SK-N-SH (cell line): ENCODE results near the gene ILF3. TPM values are rescaled to one million over a fixed set of nuclear protein-coding genes. Genes with fewer than 3 reads are reported as not detected.

Experiments
- CTCF ChIA-PET: fragments of 300-600, 350-600 bp; formaldehyde crosslinking; extraction: SDS; loops from one replicate; lab custom pipeline; 2021; lab: Yijun Ruan, JAX
- POLR2A ChIA-PET: fragments of 350-600 bp; sonication (Branson Sonifier 250); formaldehyde crosslinking; extraction: SDS; loops from one replicate; lab custom pipeline; 2020; ENCODE audit warnings: antibody characterized with exemption, inconsistent platforms; lab: Yijun Ruan, JAX
- DNase-seq: peaks from one replicate; pipeline ENCODE4 v3.0.0; 2012
- H2AFZ ChIP-seq: fragments of 200-600 bp; sonication (generic); 2 replicates; pipeline ENCODE4 v1.8.1; 2016; ENCODE audit warnings: antibody characterized with exemption, mild to moderate bottlenecking, low read depth
- H3F3A ChIP-seq: fragments of 200-600 bp; sonication (generic); replicated peaks from 2 replicates; pipeline ENCODE3; 2016; ENCODE audit warnings: antibody characterized with exemption, mild to moderate bottlenecking; ENCODE audit not compliant: insufficient read depth
- H3K27ac ChIP-seq, 2 experiments: fragments of 200-500 bp in 1 of 2; fragments of 200-600 bp in 1 of 2; sonication (Bioruptor generic) in 1 of 2; sonication (generic), shearing (Covaris generic) in 1 of 2; 2 replicates each; pipeline versions ENCODE4 v1.5.1 to v1.6.1; 2014 to 2016; ENCODE audit warnings: low read depth in 2 of 2, inconsistent platforms in 1 of 2, low read length in 1 of 2, mild to moderate bottlenecking in 1 of 2, mixed read lengths in 1 of 2
- H3K27me3 ChIP-seq: fragments of 200-600 bp; sonication (generic), shearing (Covaris generic); 2 replicates; pipeline ENCODE4 v1.6.1; 2016; ENCODE audit warnings: mixed run types; ENCODE audit not compliant: insufficient read depth
- H3K36me3 ChIP-seq, 2 experiments: fragments of 200-500 bp in 1 of 2; fragments of 200-600 bp in 1 of 2; sonication (Bioruptor generic) in 1 of 2; sonication (generic) in 1 of 2; replicated peaks in 1 of 2; 2 replicates each; pipeline versions ENCODE3 to v1.5.1; 2014 to 2016; ENCODE audit warnings: low read length in 1 of 2, mild to moderate bottlenecking in 1 of 2; ENCODE audit not compliant: insufficient read depth in 2 of 2, control insufficient read depth in 1 of 2
- H3K4me1 ChIP-seq, 2 experiments: fragments of 200-500 bp in 1 of 2; fragments of 200-600 bp in 1 of 2; sonication (Bioruptor generic) in 1 of 2; sonication (generic), shearing (Covaris generic) in 1 of 2; 2 replicates each; pipeline versions ENCODE4 v1.5.1 to v1.6.1; 2014 to 2016; ENCODE audit warnings: low read depth in 1 of 2, low read length in 1 of 2, mixed run types in 1 of 2; ENCODE audit not compliant: insufficient read depth in 2 of 2, control insufficient read depth in 1 of 2
- H3K4me2 ChIP-seq: fragments of 200-600 bp; sonication (generic), shearing (Covaris generic); 2 replicates; pipeline ENCODE4 v1.6.1; 2017; ENCODE audit warnings: mixed run types
- H3K4me3 ChIP-seq, 2 experiments: fragments of 200-500 bp in 1 of 2; fragments of 200-600 bp in 1 of 2; sonication (Bioruptor generic) in 1 of 2; sonication (generic), shearing (Covaris generic) in 1 of 2; 2 replicates each; pipeline versions ENCODE4 v1.5.1 to v1.8.1; 2014 to 2016; ENCODE audit warnings: low read depth in 2 of 2, inconsistent platforms in 1 of 2, low read length in 1 of 2, mild to moderate bottlenecking in 1 of 2, mixed read lengths in 1 of 2, moderate library complexity in 1 of 2
- H3K79me2 ChIP-seq: fragments of 200-600 bp; sonication (generic); 2 replicates; pipeline ENCODE4 v1.8.1; 2017; ENCODE audit warnings: mild to moderate bottlenecking; ENCODE audit not compliant: insufficient read depth
- H3K9ac ChIP-seq: fragments of 200-600 bp; sonication (generic); 2 replicates; pipeline ENCODE4 v1.6.1; 2017; ENCODE audit warnings: mixed run types
- H3K9me2 ChIP-seq: fragments of 200-600 bp; sonication (generic); 2 replicates; pipeline ENCODE4 v1.6.1; 2017; ENCODE audit warnings: mixed run types
- H3K9me3 ChIP-seq: fragments of 200-600 bp; sonication (generic); 2 replicates; pipeline ENCODE4 v1.6.1; 2017; ENCODE audit warnings: mixed run types, mild to moderate bottlenecking, moderate library complexity
- H4K20me1 ChIP-seq: fragments of 200-600 bp; sonication (generic); 2 replicates; pipeline ENCODE4 v1.6.1; 2017; ENCODE audit warnings: mild to moderate bottlenecking, mixed run types; ENCODE audit not compliant: insufficient read depth
- CHD2 ChIP-seq: fragments of 150-350 bp; IDR thresholded peaks from 2 replicates; pipeline ENCODE4 v1.6.1; 2018; ENCODE audit warnings: low read length; ENCODE audit not compliant: partially characterized antibody
- EZH2phosphoT487 ChIP-seq: fragments of 200-600 bp; sonication (generic); IDR thresholded peaks from 2 replicates; pipeline ENCODE4 v1.6.1; 2017; ENCODE audit warnings: low read depth, mixed run types, mild to moderate bottlenecking, antibody characterized with exemption, moderate library complexity, borderline replicate concordance
- FOXJ3 ChIP-seq: sonication (generic); formaldehyde crosslinking; IDR thresholded peaks from 2 replicates; pipeline ENCODE4 v1.5.1; 2020; ENCODE audit warnings: mild to moderate bottlenecking, missing genetic modification reagents
- FOXM1 ChIP-seq: IDR thresholded peaks from 2 replicates; pipeline ENCODE4 v1.4.0; 2012; ENCODE audit warnings: low read depth, mild to moderate bottlenecking
- GABPA ChIP-seq: IDR thresholded peaks from 2 replicates; pipeline ENCODE4 v1.4.0; 2012; ENCODE audit warnings: low read depth, mild to moderate bottlenecking
- JUND ChIP-seq: IDR thresholded peaks from 2 replicates; pipeline ENCODE4 v1.4.0; 2012
- MAX ChIP-seq: IDR thresholded peaks from 2 replicates; pipeline ENCODE4 v1.4.0; 2012; ENCODE audit warnings: low read depth
- MEF2A ChIP-seq: IDR thresholded peaks from 2 replicates; pipeline ENCODE4 v1.4.0; 2012; ENCODE audit warnings: low read depth, borderline replicate concordance
- PBX3 ChIP-seq: IDR thresholded peaks from 2 replicates; pipeline ENCODE4; 2012
- POLR2AphosphoS5 ChIP-seq: IDR thresholded peaks from 2 replicates; pipeline ENCODE4 v1.6.1; 2012; ENCODE audit warnings: low read depth, low read length
- RAD21 ChIP-seq: IDR thresholded peaks from 2 replicates; pipeline ENCODE4 v1.6.1; 2012; ENCODE audit warnings: mild to moderate bottlenecking, low read length
- SMC3 ChIP-seq: IDR thresholded peaks from 2 replicates; pipeline ENCODE4 v1.6.1; 2012; ENCODE audit warnings: low read depth, low read length, improper control_type of control experiment
- TEAD4 ChIP-seq: IDR thresholded peaks from 2 replicates; pipeline ENCODE4 v1.4.0; 2012; ENCODE audit warnings: mild to moderate bottlenecking, borderline replicate concordance; ENCODE audit not compliant: insufficient read depth
- USF1 ChIP-seq: IDR thresholded peaks from 2 replicates; pipeline ENCODE4 v1.4.0; 2012; ENCODE audit warnings: low read depth, borderline replicate concordance
- WGBS: methylation state at CpG from one replicate; pipeline ENCODE4 v1.1.6; 2017; ENCODE audit warnings: low lambda C conversion rate; 5-methylcytosine and 5-hydroxymethylcytosine counted together
- polyA plus RNA-seq, 3 experiments: library from polyadenylated mRNA; depleted of rRNA; stranded (reverse); fragments of >200 nt; gene quantifications; 2 replicates each; pipeline ENCODE4 v1.2.3, GENCODE V29; 2012
- TF ChIP-seq, protein P1 (sequence below): fragments of 200-600 bp; sonication (generic); IDR thresholded peaks from 2 replicates; pipeline ENCODE4 v1.6.1; 2017; ENCODE audit warnings: antibody characterized with exemption, mild to moderate bottlenecking, moderate library complexity
- TF ChIP-seq, protein P2 (sequence below): fragments of 150-350 bp; IDR thresholded peaks from 2 replicates; pipeline ENCODE4 v1.6.1; 2016; ENCODE audit warnings: mild to moderate bottlenecking, low read depth, low read length
- TF ChIP-seq, protein P3 (sequence below): fragments of 150-350 bp; IDR thresholded peaks from 2 replicates; pipeline ENCODE4 v1.6.1; 2017; ENCODE audit warnings: antibody characterized with exemption, low read length, low read depth, borderline replicate concordance

ILF3 gene
- polyA plus RNA-seq, 1 of the 3 experiments (the other 2 are of a cell fraction) = 229 TPM

DNA sequence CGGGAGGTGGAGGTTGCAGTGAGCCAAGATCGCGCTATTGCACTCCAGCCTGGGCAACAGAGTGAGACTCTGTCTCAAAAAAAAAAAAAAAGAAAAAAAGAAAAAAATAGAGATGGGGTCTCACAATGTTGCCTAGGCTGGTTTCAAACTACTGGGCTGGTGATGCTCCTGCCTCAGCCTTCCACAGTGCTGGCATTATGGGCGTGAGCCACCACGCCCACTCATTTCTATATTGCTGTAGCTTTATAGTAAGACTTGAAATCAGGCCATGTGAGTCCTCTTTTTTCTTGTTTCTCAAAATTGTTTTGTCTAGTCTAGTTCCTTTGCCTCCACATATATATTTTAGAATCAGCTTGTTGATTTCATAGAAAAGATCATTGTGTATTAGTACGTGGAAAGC lies 82.0 kb downstream of the ILF3 start:
- Histone ChIP-seq H4K20me1 (peaks cover 45% of the 10 kb centered on the region), H3K79me2 (peaks cover 100% of the 10 kb centered on the region), H3K9me3 (0 out of 2 replicates have a peak, but pooled peaks cover 10% of the 10 kb centered on the region), H3K4me3 (no peak overlapping the region), H3F3A (peaks cover 8% of the 10 kb centered on the region), H3K4me1 (no peaks in the 10 kb centered on the region), H3K4me2 (no peak overlapping the region), H3K9me2 (no peaks in the 10 kb centered on the region), H2AFZ (no peak overlapping the region), H3K36me3 (peaks cover 0 to 13% of the 10 kb centered on the region in 2 experiments), H3K27me3 (no peaks in the 10 kb centered on the region), H3K9ac (no peak overlapping the region), H3K27ac (no peak overlapping the region)
- ChIA-PET POLR2A (no interaction called here), CTCF (interaction anchor here (1.0 to 1.4 kb wide), 3 partner anchors 11 to 135 kb away, joined by 3 read pairs; no protein-coding TSS in a partner anchor)
- TF ChIP-seq GABPA (no peak), EZH2phosphoT487 (no peak), CHD2 (no peak), RAD21 (no peak), FOXM1 (no peak), FOXJ3 (CRISPR knock-in tag) (no peak), USF1 (no peak), JUND (no peak), PBX3 (no peak), POLR2AphosphoS5 (no peak), MEF2A (no peak), SMC3 (no peak), MAX (no peak), TEAD4 (no peak)
- TF ChIP-seq, protein P1, sequence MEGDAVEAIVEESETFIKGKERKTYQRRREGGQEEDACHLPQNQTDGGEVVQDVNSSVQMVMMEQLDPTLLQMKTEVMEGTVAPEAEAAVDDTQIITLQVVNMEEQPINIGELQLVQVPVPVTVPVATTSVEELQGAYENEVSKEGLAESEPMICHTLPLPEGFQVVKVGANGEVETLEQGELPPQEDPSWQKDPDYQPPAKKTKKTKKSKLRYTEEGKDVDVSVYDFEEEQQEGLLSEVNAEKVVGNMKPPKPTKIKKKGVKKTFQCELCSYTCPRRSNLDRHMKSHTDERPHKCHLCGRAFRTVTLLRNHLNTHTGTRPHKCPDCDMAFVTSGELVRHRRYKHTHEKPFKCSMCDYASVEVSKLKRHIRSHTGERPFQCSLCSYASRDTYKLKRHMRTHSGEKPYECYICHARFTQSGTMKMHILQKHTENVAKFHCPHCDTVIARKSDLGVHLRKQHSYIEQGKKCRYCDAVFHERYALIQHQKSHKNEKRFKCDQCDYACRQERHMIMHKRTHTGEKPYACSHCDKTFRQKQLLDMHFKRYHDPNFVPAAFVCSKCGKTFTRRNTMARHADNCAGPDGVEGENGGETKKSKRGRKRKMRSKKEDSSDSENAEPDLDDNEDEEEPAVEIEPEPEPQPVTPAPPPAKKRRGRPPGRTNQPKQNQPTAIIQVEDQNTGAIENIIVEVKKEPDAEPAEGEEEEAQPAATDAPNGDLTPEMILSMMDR = no peak
- TF ChIP-seq, protein P2, sequence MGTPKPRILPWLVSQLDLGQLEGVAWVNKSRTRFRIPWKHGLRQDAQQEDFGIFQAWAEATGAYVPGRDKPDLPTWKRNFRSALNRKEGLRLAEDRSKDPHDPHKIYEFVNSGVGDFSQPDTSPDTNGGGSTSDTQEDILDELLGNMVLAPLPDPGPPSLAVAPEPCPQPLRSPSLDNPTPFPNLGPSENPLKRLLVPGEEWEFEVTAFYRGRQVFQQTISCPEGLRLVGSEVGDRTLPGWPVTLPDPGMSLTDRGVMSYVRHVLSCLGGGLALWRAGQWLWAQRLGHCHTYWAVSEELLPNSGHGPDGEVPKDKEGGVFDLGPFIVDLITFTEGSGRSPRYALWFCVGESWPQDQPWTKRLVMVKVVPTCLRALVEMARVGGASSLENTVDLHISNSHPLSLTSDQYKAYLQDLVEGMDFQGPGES = no peak
- TF ChIP-seq, protein P3, sequence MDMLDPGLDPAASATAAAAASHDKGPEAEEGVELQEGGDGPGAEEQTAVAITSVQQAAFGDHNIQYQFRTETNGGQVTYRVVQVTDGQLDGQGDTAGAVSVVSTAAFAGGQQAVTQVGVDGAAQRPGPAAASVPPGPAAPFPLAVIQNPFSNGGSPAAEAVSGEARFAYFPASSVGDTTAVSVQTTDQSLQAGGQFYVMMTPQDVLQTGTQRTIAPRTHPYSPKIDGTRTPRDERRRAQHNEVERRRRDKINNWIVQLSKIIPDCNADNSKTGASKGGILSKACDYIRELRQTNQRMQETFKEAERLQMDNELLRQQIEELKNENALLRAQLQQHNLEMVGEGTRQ = no peak
- WGBS = 97% methylated on average over 6 of the region's 6 CpGs
- DNase-seq = no peak
